Amygdala (tissue), 56 donors: Measurements from ENCODE around the gene RNASE7.
A peak's percentile ranks its signal among the peaks of the same experiment; 100 is the strongest.

Source experiments
- DNase-seq, 56 donors: peaks; one replicate each; lab custom pipeline; 2025; lab: John Stamatoyannopoulos, UW

The RNASE7 gene

DNA sequence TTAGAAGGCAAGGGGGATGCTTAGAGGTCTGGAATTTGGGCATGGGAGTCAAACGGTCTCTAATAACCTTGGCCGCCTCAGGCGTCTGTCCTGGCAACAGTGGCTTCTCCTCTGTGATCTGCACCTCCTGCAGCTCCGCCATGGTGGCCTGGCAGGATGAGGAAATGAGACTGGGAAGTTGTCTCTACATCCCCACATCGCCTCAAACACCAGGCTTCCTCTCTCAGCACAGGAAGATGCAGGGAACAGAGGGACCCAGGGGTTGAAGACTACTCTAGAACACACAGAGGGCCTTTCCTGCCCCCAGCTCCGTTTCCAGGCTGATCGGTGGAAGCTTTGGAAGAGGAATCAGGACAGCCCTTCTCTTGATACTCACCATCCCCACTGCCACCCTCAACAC is 19.0 kb upstream of the RNASE7 start:
- DNase-seq = peak in 13 of 56 donors; percentile 11 to 49 (median 29)

DNA sequence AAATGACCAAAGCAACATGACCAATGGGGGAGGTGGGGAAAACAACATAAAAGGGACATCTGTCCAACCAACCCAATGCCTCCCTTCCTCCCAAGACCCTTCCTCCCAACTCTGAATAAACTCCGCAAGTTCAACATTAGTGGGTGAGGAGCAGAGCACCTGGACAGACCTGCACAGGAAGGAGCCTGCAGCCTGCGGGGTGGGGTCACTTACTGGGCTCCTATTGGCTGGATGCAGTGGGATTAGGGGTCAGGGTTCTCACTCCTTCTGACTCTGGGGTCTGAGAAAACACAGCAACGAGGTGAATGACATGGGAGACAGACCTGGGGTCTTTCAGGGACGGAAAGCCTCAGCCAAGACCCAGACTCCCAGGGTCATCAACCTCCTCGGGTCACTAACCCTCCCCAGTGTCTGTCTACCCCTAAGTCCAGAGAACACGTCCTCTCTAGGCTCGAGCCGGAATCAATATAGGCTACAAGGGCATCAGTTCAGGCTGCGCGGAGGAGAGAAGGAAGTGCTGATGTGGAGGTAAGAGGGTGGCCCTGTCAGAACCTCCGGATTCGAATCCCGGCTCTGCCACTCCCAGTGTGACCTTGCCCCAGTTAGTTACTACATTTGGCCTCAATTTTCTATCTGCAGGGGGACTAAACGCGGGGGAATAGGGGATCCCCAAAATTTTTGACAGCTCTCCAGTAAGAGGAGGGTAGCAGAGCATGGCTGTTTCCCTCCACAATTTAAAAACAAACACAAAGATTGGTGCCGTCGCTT is 18.2 kb upstream of the RNASE7 start:
- DNase-seq = no peak

DNA sequence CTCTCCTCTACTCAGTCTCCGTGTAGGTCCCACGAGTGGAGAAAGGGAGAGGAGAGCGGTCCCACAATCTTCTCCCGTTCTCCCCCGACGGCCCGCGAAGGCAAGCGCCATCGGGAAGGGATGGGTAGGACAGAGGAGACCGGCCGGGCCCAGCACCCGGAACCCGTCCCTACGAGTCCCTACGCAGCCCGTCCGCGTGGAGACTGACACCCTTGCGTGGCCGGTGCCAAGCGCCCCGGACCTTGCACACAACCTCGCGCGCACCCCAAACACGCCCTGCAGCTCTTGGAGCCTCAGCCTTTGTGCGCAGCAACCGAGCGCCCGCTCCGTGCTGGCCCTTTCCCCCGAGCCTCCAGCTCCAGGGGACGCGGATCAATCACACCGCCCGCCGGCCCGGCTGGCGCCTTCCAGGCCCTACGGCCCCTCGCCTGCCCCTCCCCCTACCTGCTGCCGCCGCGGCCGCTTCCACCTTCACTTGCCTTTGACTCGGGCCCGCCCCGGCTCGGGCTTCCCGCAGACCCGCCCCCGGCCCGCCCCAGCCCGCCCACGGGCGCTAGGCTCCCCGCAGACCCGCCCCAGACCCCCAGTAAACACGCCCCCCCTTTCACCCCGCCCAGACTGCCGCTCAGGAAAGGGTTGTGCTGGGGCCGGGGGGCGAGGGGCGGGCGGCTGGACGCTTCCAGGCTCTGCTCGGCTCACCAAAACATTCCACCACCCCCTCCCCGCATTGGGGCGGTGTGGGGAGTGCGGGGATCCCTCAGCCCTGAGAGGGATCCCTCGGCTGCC is 17.4 kb upstream of the RNASE7 start, which contains the start of gene NDRG2:
Gene NDRG2, minus strand, starts transcription at position 477 of the 786 bp plus-strand sequence. CDS start 1,746 bp downstream, outside the sequence.
- DNase-seq = peak in 54 of 56 donors; percentile 40 to 88 (median 72)

DNA sequence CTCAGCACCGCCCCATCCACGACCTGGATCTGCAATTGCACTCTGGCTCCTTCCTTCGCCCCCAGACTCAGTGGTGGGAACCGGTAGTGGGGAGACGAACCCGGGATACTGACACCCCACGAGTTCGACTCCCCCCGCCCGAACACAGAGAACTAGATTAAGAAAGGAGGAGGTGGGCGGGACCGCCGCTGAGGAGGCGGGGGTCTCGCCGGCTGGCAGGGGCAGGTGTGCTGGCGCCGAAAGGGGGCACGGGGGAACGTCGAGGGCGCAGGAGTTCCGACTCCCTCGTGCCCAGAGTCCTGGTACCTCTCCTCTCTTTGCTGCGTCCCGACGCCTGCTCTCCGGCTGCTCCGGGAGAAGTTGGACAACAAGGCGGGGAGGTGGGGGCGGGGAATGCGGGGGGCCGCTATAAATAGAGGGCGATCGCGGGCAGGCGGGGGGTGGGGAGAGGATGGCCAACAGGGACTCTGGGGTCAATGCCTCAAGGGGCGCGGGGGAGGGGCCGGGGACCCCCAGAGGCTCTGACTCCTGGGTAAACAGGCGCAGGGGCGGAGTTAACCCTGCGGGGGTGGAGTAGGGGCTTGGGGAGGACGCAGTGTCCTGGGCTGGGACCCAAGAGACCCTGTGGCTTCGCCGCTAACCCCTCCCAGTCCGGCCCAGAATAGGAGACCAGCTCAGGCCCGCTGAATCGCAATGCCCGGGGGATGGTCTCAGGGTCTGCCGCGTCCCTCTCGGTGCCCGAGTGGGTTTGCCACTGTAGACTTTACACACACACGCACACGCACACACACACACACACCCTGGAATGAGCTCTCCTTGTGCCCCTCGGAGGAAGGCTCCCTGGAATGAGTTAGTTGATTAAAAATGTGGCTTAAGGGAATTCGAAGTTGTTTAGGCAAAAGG is 16.5 kb upstream of the RNASE7 start:
- DNase-seq = peak in 55 of 56 donors; percentile 39 to 95 (median 85)

DNA sequence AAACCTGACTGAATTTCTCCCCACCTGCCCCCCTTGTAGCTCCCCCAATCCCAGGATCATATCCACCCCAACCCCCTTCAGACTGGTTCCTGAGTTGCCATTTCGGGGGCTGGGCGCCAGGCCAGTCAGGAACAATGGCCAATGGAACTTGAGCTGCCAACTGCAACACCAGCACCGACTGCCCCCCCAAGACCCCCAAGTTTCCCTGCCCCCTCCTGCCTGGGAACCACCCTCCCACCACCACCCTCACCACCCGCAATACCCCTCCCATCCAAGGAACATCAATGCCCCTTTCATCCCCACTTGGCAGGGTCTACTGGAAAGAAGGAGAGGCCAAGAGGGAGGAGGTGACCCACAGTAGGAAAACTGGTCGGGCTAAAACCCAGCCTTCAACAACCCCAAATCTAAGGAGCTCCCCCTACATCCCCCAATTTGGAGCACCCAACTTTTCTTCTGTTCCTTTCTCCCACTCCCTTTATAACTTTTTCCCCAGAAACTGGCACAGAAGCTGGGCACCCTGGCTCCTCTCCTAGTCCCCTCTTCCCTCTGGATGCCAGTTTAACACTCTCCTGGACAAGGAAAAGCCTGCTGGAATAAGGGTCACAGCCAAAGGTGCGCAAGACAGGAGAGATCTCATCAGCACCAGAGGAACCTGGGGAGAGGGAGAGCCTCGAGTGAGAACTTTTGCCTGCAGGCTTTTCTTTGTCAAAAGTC is 15.7 kb upstream of the RNASE7 start:
- DNase-seq = peak in 54 of 56 donors; percentile 43 to 93 (median 81)

DNA sequence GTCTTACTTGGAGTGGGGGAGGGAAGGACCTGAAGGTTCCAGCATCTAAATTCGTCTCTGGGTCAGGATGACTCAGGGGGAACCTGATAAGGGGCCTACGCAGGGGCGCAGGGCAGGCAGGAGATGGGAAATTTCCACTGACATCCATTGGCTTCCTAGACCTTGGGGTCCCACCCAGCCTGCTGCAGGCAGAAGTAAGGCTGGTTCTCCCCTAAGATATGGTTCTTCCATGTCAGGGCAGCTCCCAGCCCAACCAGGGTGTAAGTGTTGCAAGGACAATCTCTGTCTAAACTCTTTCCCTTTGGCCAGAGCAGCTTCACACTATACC is 15.2 kb upstream of the RNASE7 start:
- DNase-seq = peak in 3 of 56 donors; percentile 31 to 44 (median 40)

DNA sequence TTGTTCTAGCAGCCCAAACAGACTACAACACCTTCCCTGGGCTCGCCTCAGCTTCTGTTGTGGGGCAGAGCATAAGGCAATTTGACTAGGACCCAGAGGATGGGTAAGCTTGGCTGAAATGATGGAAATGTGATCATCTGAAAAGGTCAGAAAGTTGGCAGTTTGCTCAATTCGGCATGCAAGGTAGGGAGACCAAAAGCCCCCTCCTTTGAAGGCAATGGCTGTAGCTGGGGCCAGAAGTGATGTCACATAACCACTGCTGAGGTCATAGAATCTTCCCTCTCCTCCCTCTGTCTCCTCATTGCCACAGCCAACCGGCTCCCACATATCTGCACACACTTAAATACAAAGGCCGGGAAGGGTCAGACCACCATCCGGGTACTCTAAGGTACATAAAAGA is 12.2 kb upstream of the RNASE7 start, which contains the start of gene TPPP2:
Gene TPPP2, plus strand, starts transcription at position 301 of the 400 bp plus-strand sequence. CDS start 365 bp downstream, outside the sequence.
- DNase-seq = no peak

DNA sequence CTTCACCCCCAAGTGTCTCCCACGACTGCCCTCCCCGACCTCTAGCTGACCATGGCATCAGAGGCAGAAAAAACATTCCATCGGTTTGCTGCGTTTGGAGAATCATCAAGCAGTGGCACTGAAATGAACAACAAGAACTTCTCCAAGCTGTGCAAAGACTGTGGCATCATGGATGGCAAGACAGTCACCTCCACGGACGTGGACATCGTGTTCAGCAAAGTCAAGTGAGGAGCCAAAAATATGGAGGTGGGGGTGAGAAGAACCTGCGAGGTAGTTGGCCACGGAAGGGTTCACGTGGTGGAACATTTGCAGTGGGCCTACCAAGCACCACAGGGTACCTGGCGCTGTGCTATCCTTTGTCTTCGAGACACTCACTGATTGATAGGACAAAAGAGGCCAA is 11.6 kb upstream of the RNASE7 start:
- DNase-seq = no peak

DNA sequence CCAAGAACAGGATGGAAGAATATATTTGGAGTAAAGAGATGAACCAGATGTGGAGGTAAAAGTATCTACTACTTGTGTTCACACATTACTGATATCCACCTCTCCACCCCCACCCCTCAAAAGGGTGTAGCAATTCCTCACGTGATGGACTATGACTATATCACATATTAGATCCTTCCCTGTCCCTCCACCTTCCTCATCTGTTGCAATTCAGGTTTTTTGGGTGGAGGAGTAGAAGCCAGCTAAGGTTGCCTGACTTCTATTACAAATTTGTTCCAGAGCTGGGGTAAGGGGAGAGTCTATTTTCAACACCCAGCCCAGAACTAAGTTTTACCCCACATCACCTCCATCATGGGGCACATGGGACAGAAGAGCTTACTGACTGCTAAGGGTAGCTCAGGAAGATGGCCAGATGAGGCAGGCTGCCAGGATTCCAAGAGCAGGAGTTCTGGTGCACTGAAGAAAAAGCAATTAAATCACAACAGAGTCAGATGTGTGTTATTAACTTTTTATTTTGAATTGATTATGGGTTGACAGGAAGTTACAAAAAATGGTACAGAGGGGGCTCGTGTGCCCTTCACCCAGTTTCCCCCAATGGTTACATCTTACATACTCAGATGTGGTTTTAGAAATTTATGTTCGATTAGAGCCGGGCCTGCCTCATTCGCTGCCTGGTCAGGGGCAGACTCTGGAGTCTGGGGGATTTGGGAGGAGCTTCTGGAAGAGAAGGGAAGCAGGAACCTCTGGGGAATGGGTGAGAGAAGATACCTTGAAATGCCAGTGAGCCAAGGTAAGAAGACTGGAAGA is 9.6 kb upstream of the RNASE7 start:
- peak in 1 of 56 donors; percentile 9 for DNase-seq

DNA sequence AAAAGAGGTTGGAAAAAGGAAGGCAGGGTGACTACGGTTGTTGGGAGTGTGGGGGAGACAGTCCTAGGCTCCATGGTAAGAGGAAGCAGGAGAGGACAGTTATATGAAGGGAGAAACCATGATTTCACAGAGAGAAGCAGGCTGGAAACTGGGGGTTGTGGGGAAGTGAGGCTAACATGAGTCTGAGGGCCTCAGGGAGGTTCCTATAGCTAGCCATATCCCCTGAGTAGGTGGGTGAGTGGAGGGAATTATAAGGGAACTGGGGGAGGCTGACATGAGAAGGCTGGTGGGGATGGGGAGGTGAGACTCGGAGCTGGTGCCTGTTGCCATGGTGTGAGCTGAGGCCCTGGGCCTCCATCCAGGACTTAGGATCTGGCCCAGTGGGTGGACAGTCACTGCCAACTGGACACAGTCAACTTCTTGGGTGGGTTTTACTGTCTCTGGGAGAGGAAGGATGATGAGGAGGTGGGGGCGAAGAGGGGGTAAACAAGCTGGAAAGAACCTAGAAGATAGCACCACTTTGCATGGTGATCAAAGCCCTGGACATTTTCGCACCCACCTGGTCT is 8.9 kb upstream of the RNASE7 start:
- DNase-seq = peak in 6 of 56 donors; percentile 10 to 31 (median 12)

DNA sequence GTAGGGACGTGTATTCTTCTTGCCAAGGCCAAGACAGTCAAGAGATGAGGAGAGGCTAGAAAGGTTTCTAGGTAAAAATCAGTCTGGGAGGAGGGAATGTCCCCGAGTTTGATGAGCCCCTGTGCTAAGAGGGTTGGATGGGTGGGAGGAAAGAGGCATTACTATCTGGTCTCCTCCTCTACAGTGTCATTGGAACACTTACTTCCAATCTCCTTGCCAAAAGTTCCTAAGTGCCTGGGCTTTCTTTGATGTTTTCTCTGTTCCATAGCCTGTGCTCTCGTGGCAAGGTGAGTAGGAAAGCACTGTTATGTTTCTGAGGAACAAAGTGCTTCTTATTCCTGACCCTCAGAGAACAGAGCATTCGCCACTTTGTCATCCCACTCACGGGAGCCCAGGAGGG is 7.5 kb upstream of the RNASE7 start, which contains the start of gene RNASE13:
Gene RNASE13, minus strand, starts transcription at position 101 of the 400 bp plus-strand sequence. CDS start 519 bp downstream, outside the sequence.
- DNase-seq = no peak

DNA sequence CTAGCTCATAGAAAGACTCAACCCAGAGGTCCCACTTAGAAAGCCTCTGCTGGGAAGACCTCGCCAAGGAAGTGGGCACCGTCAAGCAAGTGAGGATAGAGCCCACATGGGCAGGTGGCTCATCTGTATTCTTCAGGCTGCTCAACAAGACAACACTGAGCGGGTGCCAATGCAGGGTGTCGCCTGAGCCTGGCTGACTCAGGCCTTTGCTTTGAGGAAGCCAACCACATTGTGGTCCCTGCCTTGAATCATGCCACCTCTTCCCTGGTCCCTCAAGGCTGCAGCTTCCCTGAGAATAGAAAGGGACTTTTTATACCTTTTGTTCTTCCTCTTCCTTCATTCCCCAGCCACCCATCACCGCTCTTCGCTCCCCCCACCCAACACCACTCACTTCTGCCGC is 5.4 kb upstream of the RNASE7 start:
- peak in 5 of 56 donors; percentile 6 to 24 (median 12) for DNase-seq

DNA sequence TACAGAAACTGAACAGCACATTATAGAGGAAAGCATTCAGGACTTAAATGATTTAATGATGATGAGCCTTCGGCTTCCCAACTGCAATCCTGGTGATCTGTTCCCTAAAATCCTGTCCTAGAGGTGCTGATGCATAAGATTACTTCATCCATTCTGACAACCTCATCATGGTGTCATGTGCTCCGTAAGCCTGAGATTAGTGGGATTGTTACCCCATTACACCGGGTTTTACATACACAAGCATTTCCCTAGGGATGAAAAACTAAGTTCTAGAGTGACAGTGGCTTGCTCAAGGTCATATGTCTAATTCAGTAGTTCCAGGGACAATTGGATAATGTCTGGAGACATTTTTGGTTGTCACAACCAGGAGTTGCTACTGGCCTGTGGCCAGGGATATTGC is 5.0 kb upstream of the RNASE7 start:
- no peak for DNase-seq

DNA sequence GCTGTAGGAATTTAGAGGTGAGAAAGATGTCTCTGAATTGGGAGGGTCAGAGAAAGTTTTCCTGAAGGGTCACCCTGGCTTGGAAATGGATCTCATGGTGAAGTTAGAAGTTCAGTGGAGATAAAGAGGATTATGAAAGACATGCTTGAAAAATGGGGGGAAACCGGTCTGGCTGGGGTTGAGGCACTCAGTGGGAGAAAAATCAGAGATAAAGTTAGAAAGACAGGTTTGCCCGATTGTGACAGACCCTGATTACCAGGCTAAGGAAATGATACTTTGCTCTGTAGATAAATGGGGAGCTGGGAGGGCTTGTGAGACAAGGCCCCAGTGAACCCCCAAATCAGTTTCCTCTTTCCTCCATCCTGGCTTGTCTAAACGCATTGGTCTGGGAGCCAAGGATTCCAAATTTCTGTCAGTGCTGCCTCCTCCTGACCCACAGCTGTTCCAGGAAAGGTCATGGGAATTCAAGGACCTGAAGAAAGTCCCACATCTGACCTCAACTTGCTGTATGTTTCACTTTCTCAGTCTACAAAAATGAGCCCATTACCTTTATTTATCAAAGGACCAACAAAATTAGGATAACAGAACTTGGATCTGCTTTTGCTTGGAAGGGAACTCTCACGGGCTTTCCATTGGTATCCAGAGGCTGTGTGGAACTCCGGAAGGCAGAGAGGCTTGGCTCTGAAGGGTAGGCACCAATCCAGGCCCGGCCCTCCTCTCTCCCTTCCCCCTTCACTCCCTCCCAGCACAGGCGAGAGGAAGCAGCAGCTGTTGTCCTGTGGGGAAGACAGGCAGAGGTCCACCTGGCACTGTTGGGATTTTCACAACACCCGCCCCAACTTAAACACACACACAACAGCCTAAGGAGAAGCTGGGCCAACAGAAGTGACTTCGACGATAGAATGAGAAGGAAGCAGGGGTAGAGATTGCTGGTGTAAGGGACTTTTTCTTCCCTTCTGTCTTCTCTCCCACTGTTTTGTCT is 3.4 kb upstream of the RNASE7 start:
- peak in 54 of 56 donors; percentile 21 to 90 (median 73) for DNase-seq

DNA sequence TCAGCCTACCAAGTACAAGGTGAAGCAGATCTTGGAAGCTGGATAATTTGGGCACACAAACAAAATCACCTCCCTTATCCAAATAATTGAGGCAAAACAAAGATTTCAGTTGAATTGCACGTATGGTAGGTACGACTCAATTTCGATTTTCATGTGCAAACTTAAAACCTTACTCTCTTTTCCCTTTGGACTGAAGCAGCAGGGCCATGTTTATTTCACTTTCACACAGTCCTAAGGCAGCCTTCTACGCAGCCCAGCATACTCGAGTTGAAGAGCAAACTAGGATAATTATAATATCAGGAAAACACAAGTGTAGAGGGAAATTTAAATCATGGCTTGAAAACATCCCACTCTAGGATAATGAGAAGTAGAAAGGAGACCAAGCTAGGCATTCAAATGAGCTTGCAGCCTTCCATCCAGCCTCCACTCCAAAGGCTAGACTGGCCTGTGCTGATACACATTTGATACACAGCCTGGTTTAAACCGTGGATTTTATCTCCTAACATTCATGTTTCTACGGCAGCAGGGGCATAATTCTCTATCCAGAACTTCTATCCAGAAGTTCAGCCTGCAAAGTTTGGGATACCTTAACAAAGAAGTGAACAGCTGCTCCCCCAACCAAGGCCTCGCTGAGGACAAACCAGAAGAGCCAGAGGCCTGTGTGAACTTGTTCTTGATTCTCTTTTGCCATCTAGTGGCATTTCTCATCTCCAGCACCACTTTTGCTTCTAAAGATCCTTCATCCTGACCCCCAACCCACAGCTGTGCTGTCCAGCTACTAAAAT is 2.4 kb upstream of the RNASE7 start:
- peak in 43 of 56 donors; percentile 13 to 77 (median 37) for DNase-seq

DNA sequence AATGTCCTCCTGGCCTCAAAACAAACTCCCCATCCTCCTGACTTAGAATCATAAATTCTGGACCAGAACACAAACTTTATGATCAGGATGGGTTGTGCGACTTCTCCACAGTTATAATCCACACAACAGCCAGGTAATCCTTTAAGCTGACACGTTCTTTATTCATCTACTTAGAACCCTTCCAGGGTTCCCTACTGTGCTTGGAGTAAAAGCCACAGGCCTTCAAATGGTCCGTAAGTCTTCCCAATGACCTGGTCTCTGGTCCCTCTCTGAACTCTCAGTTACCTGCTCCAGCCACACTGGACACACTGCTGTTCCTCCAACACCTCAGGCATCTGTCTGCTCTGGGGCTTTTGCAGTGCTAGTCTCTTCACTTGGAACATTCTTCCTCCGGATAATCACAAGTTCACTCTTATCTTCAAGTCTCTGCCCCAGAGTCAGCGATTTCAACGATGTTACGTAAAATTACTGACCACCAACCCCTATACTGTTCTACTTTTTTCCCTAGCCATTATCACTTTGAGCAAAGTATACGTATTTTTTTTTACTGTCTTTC is 1.7 kb upstream of the RNASE7 start:
- DNase-seq = no peak
